HepG2 (cell line): Measurements from ENCODE around the gene SPATA25. TPM values are rescaled to one million over a fixed set of nuclear protein-coding genes. Genes with fewer than 3 reads are reported as not detected.
A peak's percentile ranks its signal among the peaks of the same experiment; 100 is the strongest.

ENCODE experiments used
- KDM5B ChIP-seq: sonication (generic); formaldehyde crosslinking; IDR thresholded peaks from 2 replicates; pipeline ENCODE4 v1.4.0; 2020; ENCODE audit warnings: missing genetic modification reagents, mild to moderate bottlenecking, borderline replicate concordance
- MEIS2 ChIP-seq: sonication (generic); formaldehyde crosslinking; IDR thresholded peaks from 2 replicates; pipeline ENCODE4 v1.9.0; 2021; ENCODE audit warnings: mild to moderate bottlenecking, missing genetic modification reagents
- NR1H2 ChIP-seq: sonication (generic); formaldehyde crosslinking; IDR thresholded peaks from 2 replicates; pipeline ENCODE4 v1.8.1; 2022; ENCODE audit warnings: low read depth, missing genetic modification reagents, borderline replicate concordance
- SIN3B ChIP-seq: fragments of 150-350 bp; IDR thresholded peaks from 2 replicates; pipeline ENCODE4 v1.6.1; 2014; ENCODE audit warnings: low read length
- TGIF2 ChIP-seq: IDR thresholded peaks from 2 replicates; pipeline ENCODE4 v1.6.1; 2016; ENCODE audit warnings: control low read depth, missing compliant biosample characterization
- ZFP90 ChIP-seq: sonication (generic); formaldehyde crosslinking; IDR thresholded peaks from 2 replicates; pipeline ENCODE4 v1.8.0; 2022; ENCODE audit warnings: missing genetic modification reagents, mild to moderate bottlenecking, inconsistent platforms, borderline replicate concordance
- polyA plus RNA-seq, 8 experiments: library from polyadenylated mRNA; depleted of rRNA in 3 of 8; stranded (reverse) in 7 of 8; unstranded in 1 of 8; fragments of >200 nt; fragmentation: Illumina TruSeq in 4 of 8; extraction: Trizol in 4 of 8; gene quantifications; 2 replicates each; pipeline versions ENCODE4 v1.2.1 to v1.2.3, GENCODE V29; 2011 to 2016; ENCODE audit warnings: low read depth in 4 of 8, missing spikeins in 1 of 8, mixed read lengths in 1 of 8; ENCODE audit not compliant: insufficient read depth in 1 of 8
- total RNA-seq, 5 experiments: library from RNA; depleted of rRNA; stranded (reverse); fragments of >200 nt; fragmentation: Illumina TruSeq; extraction: Trizol; gene quantifications; 2 replicates each; pipeline ENCODE4 v1.2.3, GENCODE V29; 2016; ENCODE audit warnings: low read depth in 1 of 5
- TF ChIP-seq, protein P1 (sequence below): sonication (generic); formaldehyde crosslinking; IDR thresholded peaks from 2 replicates; pipeline ENCODE4 v1.4.0; 2020; ENCODE audit warnings: missing genetic modification reagents
- TF ChIP-seq, protein P2 (sequence below): IDR thresholded peaks from 2 replicates; pipeline ENCODE4 v1.6.1; 2016; ENCODE audit warnings: missing compliant biosample characterization, missing genetic modification reagents, borderline replicate concordance
- TF ChIP-seq, protein P3 (sequence below): sonication (generic); formaldehyde crosslinking; IDR thresholded peaks from 2 replicates; pipeline ENCODE4 v1.4.0; 2020; ENCODE audit warnings: missing genetic modification reagents
- TF ChIP-seq, protein P4 (sequence below): sonication (generic); formaldehyde crosslinking; IDR thresholded peaks from 2 replicates; pipeline ENCODE4 v1.4.0; 2020; ENCODE audit warnings: missing genetic modification reagents
- TF ChIP-seq, protein P5 (sequence below): sonication (generic); formaldehyde crosslinking; IDR thresholded peaks from 2 replicates; pipeline ENCODE4 v1.4.0; 2020; ENCODE audit warnings: missing genetic modification reagents, borderline replicate concordance
- TF ChIP-seq, protein P6 (sequence below): sonication (generic); formaldehyde crosslinking; conservative IDR thresholded peaks from 2 replicates; pipeline ENCODE4 v1.4.0; 2020; ENCODE audit warnings: mild to moderate bottlenecking, missing genetic modification reagents, moderate library complexity

Gene SPATA25
- total and polyA plus RNA-seq, 2 of the 13 experiments (the other 11 are each of a cell fraction or from before 2014, with no cell fraction given), result 4.8 to 7.6 TPM

DNA sequence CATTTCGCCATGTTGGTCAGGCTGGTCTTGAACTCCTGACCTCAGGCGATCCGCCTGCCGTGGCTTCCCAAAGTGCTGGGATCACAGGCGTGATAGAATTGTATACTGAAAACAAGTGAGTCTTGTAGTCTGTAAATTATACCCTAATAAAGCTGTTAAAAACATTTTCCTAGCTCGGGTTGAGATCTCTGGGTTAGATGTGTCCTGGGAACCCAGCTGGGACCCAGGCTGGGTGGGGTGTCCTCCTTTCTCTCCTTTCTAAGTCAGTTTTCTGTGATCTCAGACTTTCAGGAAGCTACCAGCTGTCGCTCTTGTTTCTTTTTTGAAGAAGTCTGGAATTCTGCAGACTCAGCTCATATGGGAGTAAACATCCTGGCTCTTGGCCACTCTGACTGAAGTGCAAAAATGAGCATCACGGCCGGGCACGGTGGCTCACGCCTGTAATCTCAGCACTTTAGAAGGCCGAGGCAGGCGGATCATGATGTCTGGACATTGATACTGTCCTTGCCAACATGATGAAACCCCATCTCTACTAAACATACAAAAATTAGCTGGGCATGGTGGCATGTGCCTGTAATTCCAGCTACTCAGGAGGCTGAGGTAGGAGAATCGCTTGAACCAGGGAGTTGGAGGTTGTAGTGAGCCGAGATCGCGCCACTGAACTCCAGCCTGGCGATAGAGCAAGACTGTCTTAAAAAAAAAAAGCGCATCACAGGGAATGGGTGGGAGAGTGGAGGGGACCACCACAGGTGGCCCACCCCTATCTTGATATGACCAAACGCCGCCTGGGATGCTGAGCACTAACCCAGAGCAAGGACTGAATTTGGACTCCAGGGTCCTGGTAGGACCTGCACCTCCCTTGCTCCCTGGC, 37.2 kb upstream of the SPATA25 start (continued):
- TF ChIP-seq MEIS2 (CRISPR knock-in tag) (no peak), KDM5B (CRISPR knock-in tag) (peak; percentile 46; the same call in 1 of the 2 replicates), ZFP90 (no peak), SIN3B (no peak), NR1H2 (CRISPR knock-in tag) (no peak), TGIF2 (0 out of 2 replicates have a peak, but pooled peaks have one; percentile 31)
- TF ChIP-seq, protein P1, sequence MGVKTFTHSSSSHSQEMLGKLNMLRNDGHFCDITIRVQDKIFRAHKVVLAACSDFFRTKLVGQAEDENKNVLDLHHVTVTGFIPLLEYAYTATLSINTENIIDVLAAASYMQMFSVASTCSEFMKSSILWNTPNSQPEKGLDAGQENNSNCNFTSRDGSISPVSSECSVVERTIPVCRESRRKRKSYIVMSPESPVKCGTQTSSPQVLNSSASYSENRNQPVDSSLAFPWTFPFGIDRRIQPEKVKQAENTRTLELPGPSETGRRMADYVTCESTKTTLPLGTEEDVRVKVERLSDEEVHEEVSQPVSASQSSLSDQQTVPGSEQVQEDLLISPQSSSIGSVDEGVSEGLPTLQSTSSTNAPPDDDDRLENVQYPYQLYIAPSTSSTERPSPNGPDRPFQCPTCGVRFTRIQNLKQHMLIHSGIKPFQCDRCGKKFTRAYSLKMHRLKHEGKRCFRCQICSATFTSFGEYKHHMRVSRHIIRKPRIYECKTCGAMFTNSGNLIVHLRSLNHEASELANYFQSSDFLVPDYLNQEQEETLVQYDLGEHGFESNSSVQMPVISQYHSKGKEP, result no peak
- TF ChIP-seq, protein P2, sequence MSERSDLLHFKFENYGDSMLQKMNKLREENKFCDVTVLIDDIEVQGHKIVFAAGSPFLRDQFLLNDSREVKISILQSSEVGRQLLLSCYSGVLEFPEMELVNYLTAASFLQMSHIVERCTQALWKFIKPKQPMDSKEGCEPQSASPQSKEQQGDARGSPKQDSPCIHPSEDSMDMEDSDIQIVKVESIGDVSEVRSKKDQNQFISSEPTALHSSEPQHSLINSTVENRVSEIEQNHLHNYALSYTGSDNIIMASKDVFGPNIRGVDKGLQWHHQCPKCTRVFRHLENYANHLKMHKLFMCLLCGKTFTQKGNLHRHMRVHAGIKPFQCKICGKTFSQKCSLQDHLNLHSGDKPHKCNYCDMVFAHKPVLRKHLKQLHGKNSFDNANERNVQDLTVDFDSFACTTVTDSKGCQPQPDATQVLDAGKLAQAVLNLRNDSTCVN (CRISPR knock-in tag), result peak; percentile 5; the same call in 1 of the 2 replicates
- TF ChIP-seq, protein P3, sequence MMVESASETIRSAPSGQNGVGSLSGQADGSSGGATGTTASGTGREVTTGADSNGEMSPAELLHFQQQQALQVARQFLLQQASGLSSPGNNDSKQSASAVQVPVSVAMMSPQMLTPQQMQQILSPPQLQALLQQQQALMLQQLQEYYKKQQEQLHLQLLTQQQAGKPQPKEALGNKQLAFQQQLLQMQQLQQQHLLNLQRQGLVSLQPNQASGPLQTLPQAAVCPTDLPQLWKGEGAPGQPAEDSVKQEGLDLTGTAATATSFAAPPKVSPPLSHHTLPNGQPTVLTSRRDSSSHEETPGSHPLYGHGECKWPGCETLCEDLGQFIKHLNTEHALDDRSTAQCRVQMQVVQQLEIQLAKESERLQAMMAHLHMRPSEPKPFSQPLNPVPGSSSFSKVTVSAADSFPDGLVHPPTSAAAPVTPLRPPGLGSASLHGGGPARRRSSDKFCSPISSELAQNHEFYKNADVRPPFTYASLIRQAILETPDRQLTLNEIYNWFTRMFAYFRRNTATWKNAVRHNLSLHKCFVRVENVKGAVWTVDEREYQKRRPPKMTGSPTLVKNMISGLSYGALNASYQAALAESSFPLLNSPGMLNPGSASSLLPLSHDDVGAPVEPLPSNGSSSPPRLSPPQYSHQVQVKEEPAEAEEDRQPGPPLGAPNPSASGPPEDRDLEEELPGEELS (CRISPR knock-in tag), result peak; percentile 27; the same call in 1 of the 2 replicates
- TF ChIP-seq, protein P4, sequence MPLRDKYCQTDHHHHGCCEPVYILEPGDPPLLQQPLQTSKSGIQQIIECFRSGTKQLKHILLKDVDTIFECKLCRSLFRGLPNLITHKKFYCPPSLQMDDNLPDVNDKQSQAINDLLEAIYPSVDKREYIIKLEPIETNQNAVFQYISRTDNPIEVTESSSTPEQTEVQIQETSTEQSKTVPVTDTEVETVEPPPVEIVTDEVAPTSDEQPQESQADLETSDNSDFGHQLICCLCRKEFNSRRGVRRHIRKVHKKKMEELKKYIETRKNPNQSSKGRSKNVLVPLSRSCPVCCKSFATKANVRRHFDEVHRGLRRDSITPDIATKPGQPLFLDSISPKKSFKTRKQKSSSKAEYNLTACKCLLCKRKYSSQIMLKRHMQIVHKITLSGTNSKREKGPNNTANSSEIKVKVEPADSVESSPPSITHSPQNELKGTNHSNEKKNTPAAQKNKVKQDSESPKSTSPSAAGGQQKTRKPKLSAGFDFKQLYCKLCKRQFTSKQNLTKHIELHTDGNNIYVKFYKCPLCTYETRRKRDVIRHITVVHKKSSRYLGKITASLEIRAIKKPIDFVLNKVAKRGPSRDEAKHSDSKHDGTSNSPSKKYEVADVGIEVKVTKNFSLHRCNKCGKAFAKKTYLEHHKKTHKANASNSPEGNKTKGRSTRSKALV, result no peak
- TF ChIP-seq, protein P5, sequence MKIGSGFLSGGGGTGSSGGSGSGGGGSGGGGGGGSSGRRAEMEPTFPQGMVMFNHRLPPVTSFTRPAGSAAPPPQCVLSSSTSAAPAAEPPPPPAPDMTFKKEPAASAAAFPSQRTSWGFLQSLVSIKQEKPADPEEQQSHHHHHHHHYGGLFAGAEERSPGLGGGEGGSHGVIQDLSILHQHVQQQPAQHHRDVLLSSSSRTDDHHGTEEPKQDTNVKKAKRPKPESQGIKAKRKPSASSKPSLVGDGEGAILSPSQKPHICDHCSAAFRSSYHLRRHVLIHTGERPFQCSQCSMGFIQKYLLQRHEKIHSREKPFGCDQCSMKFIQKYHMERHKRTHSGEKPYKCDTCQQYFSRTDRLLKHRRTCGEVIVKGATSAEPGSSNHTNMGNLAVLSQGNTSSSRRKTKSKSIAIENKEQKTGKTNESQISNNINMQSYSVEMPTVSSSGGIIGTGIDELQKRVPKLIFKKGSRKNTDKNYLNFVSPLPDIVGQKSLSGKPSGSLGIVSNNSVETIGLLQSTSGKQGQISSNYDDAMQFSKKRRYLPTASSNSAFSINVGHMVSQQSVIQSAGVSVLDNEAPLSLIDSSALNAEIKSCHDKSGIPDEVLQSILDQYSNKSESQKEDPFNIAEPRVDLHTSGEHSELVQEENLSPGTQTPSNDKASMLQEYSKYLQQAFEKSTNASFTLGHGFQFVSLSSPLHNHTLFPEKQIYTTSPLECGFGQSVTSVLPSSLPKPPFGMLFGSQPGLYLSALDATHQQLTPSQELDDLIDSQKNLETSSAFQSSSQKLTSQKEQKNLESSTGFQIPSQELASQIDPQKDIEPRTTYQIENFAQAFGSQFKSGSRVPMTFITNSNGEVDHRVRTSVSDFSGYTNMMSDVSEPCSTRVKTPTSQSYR, result no peak
- TF ChIP-seq, protein P6, sequence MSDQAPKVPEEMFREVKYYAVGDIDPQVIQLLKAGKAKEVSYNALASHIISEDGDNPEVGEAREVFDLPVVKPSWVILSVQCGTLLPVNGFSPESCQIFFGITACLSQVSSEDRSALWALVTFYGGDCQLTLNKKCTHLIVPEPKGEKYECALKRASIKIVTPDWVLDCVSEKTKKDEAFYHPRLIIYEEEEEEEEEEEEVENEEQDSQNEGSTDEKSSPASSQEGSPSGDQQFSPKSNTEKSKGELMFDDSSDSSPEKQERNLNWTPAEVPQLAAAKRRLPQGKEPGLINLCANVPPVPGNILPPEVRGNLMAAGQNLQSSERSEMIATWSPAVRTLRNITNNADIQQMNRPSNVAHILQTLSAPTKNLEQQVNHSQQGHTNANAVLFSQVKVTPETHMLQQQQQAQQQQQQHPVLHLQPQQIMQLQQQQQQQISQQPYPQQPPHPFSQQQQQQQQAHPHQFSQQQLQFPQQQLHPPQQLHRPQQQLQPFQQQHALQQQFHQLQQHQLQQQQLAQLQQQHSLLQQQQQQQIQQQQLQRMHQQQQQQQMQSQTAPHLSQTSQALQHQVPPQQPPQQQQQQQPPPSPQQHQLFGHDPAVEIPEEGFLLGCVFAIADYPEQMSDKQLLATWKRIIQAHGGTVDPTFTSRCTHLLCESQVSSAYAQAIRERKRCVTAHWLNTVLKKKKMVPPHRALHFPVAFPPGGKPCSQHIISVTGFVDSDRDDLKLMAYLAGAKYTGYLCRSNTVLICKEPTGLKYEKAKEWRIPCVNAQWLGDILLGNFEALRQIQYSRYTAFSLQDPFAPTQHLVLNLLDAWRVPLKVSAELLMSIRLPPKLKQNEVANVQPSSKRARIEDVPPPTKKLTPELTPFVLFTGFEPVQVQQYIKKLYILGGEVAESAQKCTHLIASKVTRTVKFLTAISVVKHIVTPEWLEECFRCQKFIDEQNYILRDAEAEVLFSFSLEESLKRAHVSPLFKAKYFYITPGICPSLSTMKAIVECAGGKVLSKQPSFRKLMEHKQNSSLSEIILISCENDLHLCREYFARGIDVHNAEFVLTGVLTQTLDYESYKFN (CRISPR knock-in tag), result peak; percentile 60
